ENCODE measurements around the gene FGF9.

GRCh38 chr13:21686751-21687391 is 16.0 kb downstream of the FGF9 start:
- no peak for TF ChIP-seq CTCF (IDR thresholded peaks at IDR 0.05; ENCODE audit: low read depth, low read length)
- TF ChIP-seq EZH2phosphoT487 (IDR thresholded peaks at IDR 0.05; ENCODE audit: low read depth) = no peak

Measured in OCI-LY3 (cell line).